NT2/D1 (cell line): ENCODE data around the gene CCNT1.
"Not testable (repeated sequence)": the region's sequence is repeated elsewhere in the genome, so short reads cannot be mapped to it uniquely, and the experiment has no call there.

Experiments used
- DNase-seq: peaks from one replicate; pipeline ENCODE4 v3.0.0-alpha.2; 2011; ENCODE audit warnings: low read depth, low spot score
- H3K27me3 ChIP-seq: 2 replicates; pipeline ENCODE4 v1.6.0; 2011; ENCODE audit warnings: mild to moderate bottlenecking; ENCODE audit not compliant: insufficient read length, insufficient read depth
- H3K36me3 ChIP-seq: 2 replicates; pipeline ENCODE4 v1.6.1; 2011; ENCODE audit warnings: mild to moderate bottlenecking, low read length, mixed read lengths; ENCODE audit not compliant: insufficient read depth, insufficient read length
- H3K4me1 ChIP-seq: 2 replicates; pipeline ENCODE4 v1.5.1; 2011; ENCODE audit not compliant: insufficient read depth, insufficient read length
- H3K4me3 ChIP-seq: 2 replicates; pipeline ENCODE4 v1.5.1; 2011; ENCODE audit warnings: low read depth; ENCODE audit not compliant: insufficient read length
- H3K9ac ChIP-seq: 2 replicates; pipeline ENCODE4 v1.6.0; 2011; ENCODE audit warnings: low read depth; ENCODE audit not compliant: insufficient read length
- H3K9me3 ChIP-seq: 2 replicates; pipeline ENCODE4 v1.5.1; 2011; ENCODE audit warnings: mild to moderate bottlenecking, low read length; ENCODE audit not compliant: insufficient read depth
- SUZ12 ChIP-seq: IDR thresholded peaks from 2 replicates; pipeline ENCODE4 v1.6.1; 2011; ENCODE audit not compliant: insufficient read length, insufficient read depth; ENCODE audit errors: extremely low read depth
- YY1 ChIP-seq: IDR thresholded peaks from 2 replicates; pipeline ENCODE4 v1.6.1; 2011; ENCODE audit not compliant: insufficient read length, insufficient read depth
- ZNF274 ChIP-seq: IDR thresholded peaks from 2 replicates; pipeline ENCODE4 v1.6.1; 2011; ENCODE audit warnings: mild to moderate bottlenecking, low read depth, low read length

The CCNT1 gene

DNA sequence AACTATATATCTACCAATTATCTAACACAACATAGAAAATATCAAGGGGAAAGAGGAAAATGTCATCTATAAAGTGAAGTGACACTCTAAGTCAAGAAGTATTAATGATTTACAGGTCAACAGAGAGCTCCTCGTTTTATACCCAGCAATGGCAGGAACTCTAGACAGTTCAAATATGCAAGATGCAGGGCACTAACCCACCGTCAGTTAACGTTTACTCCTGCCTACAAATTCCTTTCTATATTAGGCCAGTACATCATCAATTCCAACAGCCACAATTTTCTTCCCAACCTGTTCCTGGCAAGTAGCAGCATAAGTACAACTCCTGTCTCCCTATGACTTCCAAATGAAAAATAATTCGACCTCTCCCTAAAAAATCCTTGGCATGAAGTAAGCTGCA lies 25.5 kb downstream of the CCNT1 start:
- no peak for TF ChIP-seq ZNF274
- no peak for TF ChIP-seq YY1
- TF ChIP-seq SUZ12 = no peak
- H3K9me3 ChIP-seq = no peaks in the 10 kb centered on the region
- H3K36me3 ChIP-seq = peaks cover 80% of the 10 kb centered on the region
- no peak for DNase-seq
- H3K27me3 ChIP-seq = no peaks in the 10 kb centered on the region
- no peak overlapping the region for H3K4me3 ChIP-seq
- H3K9ac ChIP-seq = no peak overlapping the region
- no peaks in the 10 kb centered on the region for H3K4me1 ChIP-seq

DNA sequence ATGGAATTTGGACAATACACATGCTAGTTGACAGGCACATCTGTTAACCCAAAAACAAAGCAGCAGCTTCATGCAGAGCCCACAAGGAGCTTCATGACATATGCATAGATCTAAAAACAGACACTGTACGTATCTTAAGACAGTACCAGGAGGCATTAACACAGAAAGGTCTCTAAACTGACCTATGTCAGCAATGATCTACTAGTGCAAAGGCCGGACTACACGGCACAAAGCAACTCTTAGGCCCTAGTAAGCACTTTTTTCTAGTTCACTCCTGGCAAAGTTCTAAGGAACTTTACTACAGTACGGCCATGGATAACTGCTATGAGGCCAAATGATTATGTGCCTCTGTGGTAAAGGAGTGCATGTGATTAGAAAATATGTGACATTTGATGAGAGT lies 26.1 kb downstream of the CCNT1 start:
- DNase-seq = no peak
- peaks cover 75% of the 10 kb centered on the region for H3K36me3 ChIP-seq
- TF ChIP-seq YY1 (no peak), ZNF274 (no peak), SUZ12 (no peak)

DNA sequence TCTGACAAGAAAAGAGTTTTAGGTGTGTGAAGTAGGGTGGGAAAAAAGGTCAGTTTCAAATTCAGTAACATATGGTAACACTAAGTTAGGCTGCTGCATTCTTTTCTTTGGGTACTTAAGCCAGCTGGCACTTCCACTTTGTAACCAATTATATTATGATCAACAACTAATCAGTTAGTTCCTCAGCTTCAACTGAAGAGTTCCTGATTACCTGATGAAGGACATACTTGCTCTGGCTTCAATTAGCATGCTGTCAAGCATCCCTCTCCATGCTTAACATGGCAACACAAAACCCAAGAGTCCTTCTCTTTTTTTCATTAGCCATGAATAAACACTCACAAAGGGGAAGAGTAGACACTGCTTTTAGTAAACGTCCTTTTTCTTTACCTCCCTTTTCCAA lies 27.7 kb downstream of the CCNT1 start:
- H3K9ac ChIP-seq = no peak overlapping the region
- H3K4me3 ChIP-seq = no peak overlapping the region
- DNase-seq = no peak
- TF ChIP-seq SUZ12 (no peak), ZNF274 (no peak), YY1 (no peak)
- H3K9me3 ChIP-seq = no peaks in the 10 kb centered on the region
- peaks cover 59% of the 10 kb centered on the region for H3K36me3 ChIP-seq
- H3K4me1 ChIP-seq = no peaks in the 10 kb centered on the region
- H3K27me3 ChIP-seq = no peaks in the 10 kb centered on the region

More for the DNA sequence above, 26.1 kb downstream of the CCNT1 start:
- no peaks in the 10 kb centered on the region for H3K9me3 ChIP-seq
- H3K4me3 ChIP-seq = no peak overlapping the region
- no peak overlapping the region for H3K9ac ChIP-seq
- no peaks in the 10 kb centered on the region for H3K4me1 ChIP-seq
- H3K27me3 ChIP-seq = no peaks in the 10 kb centered on the region

DNA sequence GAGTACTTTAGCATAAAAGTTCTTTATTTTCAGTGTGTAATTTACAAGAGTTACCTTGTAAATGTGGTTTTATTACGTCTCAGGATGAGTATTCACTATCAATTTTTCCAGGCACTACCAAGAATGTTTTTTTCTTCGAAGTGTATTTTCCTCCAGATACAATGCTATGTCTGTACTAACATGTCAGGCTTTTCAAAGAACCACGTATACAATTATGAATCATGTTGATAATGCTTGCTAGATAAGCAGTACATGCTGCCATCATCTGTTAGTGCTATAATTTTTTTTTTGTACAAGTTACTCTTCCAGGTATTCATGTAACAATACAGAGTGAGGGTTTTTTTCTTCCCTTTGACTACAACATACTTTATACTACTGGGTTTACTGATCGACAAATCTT lies 28.9 kb downstream of the CCNT1 start:
- TF ChIP-seq ZNF274 (no peak), YY1 (no peak)
- Histone ChIP-seq H3K4me3 (no peak overlapping the region), H3K4me1 (no peaks in the 10 kb centered on the region), H3K9me3 (no peaks in the 10 kb centered on the region), H3K27me3 (peaks cover 7% of the 10 kb centered on the region), H3K9ac (no peak overlapping the region), H3K36me3 (peaks cover 46% of the 10 kb centered on the region)
- no peak for DNase-seq

DNA sequence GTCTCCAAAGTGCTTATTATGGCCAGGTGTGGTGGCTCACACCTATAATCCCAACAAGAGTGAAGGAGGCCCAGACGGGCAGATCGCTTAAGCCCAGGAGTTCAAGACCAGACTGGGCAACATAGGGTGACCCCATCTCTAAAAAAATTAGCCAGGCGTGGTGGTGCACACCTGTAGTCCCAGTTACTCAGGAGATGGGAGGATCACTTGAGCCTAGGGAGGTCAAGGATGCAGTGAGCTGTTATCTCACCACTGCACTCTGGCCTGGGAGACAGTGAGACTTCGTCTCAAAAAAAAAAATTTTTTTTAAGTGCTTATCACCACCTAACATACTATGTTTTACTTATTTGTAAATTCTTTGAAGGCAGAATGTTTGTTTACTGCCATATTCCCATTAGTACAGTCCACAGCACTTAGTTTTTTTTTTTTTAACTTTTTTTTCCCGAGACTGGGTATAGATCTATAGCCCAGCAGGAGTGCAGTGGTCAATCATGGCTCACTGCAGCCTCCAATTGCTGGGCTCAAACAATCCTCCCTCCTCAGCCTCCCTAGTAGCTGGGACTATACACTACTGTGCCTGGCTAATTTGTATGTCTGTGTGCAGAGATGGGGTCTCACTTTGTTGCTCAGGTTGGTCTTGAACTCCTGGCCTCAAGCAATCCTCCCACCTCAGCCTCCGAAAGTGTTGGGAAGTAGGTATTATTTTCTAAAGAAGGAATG lies 29.7 kb downstream of the CCNT1 start:
- DNase-seq = no peak
- Histone ChIP-seq H3K36me3 (peaks cover 39% of the 10 kb centered on the region), H3K4me3 (no peak overlapping the region), H3K27me3 (peaks cover 7% of the 10 kb centered on the region), H3K9me3 (no peaks in the 10 kb centered on the region), H3K4me1 (no peaks in the 10 kb centered on the region), H3K9ac (no peak overlapping the region)
- TF ChIP-seq ZNF274 (no peak), YY1 (no peak), SUZ12 (no peak)

DNA sequence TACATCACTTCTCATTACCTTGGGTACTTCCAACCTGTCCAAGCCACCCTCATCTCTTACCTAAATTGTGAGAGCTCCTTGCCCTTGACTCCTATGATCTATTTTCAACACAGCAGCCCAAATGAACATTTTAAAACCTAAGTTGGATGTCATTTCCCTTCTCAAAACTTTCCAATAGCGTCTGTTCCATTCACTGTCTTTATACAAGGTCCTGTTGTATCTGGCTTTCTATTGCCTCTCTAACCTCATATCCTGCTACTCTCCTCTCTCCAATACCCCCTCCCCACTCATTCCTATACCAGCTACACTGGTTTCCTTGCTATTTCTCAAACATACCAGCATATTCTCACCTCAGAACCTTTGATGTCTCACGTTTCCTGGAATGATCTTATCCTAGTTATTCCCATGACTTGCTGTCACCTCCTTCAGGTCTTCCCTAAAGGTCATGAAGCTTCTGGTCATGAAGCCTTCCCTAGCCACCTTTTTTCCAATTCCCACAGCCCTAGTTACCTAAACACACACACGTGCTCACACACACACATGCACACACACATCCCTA lies 30.4 kb downstream of the CCNT1 start:
- no peak for DNase-seq
- peaks cover 7% of the 10 kb centered on the region for H3K27me3 ChIP-seq
- H3K4me3 ChIP-seq = no peak overlapping the region
- TF ChIP-seq ZNF274 (no peak), YY1 (no peak), SUZ12 (no peak)
- no peaks in the 10 kb centered on the region for H3K9me3 ChIP-seq
- H3K36me3 ChIP-seq = peaks cover 36% of the 10 kb centered on the region
- H3K4me1 ChIP-seq = no peaks in the 10 kb centered on the region
- no peak overlapping the region for H3K9ac ChIP-seq

DNA sequence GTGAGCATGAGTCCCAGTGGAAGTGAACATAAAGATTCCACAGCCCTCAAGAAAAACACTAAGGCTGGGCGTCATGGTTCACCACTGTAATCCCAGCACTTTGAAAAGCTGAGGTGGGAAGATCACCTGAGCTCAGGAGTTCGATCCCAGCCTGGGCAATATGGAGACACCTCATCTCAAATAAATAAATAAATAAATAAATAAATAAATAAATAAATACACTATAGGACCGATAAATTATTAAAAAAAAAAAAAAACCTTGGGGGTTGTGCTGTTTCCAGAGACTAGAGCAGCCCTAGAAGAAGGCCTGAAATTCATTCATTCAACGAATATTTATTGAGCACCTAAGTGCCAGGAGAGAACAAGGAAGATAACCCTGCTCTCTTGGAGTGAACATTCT lies 33.0 kb downstream of the CCNT1 start:
- H3K9ac ChIP-seq = no peak overlapping the region
- DNase-seq = no peak
- H3K36me3 ChIP-seq = peaks cover 38% of the 10 kb centered on the region
- H3K27me3 ChIP-seq = peaks cover 7% of the 10 kb centered on the region
- no peaks in the 10 kb centered on the region for H3K9me3 ChIP-seq
- H3K4me1 ChIP-seq = peaks cover 3% of the 10 kb centered on the region
- H3K4me3 ChIP-seq = no peak overlapping the region
- no peak for TF ChIP-seq SUZ12
- TF ChIP-seq YY1 = no peak
- no peak for TF ChIP-seq ZNF274

DNA sequence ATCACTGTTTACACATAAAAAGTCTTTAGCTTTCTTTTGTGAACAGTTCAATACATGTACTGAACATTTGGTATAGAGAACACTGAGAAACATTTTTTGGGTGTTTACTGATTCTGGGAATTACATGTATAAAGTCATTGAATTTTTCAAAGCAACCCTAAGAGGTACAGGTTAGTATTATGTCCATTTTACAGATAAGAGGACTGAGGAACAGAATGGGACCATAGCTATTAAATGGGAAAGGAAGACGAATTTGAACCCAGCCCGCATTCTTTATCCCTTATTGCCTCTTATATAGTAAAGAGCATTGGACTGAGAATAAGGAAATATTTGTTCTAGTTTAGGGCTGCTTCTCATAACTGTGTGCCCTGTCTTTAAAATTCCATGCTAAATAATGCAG lies 33.6 kb downstream of the CCNT1 start:
- Histone ChIP-seq H3K27me3 (peaks cover 7% of the 10 kb centered on the region), H3K4me1 (peaks cover 3% of the 10 kb centered on the region), H3K36me3 (peaks cover 40% of the 10 kb centered on the region), H3K9ac (no peak overlapping the region), H3K9me3 (no peaks in the 10 kb centered on the region), H3K4me3 (no peak overlapping the region)
- no peak for TF ChIP-seq ZNF274
- TF ChIP-seq SUZ12 = no peak
- no peak for TF ChIP-seq YY1
- DNase-seq = no peak

DNA sequence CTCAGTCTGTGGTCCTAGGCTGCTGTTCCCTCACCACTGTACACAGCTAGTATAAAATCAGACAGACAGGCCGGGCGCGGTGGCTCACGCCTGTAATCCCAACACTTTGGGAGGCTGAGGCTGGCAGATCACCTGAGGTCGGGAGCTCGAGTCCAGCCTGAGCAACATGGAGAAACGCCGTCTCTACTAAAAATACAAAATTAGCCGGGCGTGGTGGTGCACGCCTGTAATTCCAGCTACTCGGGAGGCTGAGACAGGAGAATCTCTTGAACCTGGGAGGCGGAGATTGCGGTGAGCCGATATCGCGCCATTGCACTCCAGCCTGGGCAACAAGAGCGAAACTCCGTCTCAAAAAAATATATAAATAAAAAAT lies 34.0 kb downstream of the CCNT1 start:
- not testable (repeated sequence) for H3K4me1 ChIP-seq, H3K9me3 ChIP-seq, DNase-seq, H3K27me3 ChIP-seq
- peak overlapping the region; percentile 88 for H3K4me3 ChIP-seq
- peak overlapping the region; percentile 82 for H3K9ac ChIP-seq
- H3K36me3 ChIP-seq = peaks cover 39% of the 10 kb centered on the region
